HL-60 (cell line): ENCODE measurements around the gene KSR1.

Experiments
- CTCF ChIP-seq: IDR thresholded peaks from one replicate; pipeline ENCODE4 v1.5.1; 2011; ENCODE audit warnings: low read length, control low read depth, inconsistent platforms; ENCODE audit not compliant: insufficient read depth
- GABPA ChIP-seq: IDR thresholded peaks from 2 replicates; pipeline ENCODE4 v1.6.1; 2012; ENCODE audit warnings: low read depth
- POLR2AphosphoS5 ChIP-seq: IDR thresholded peaks from 2 replicates; pipeline ENCODE4 v1.6.1; 2012; ENCODE audit warnings: low read depth
- REST ChIP-seq: IDR thresholded peaks from 2 replicates; pipeline ENCODE4 v1.6.1; 2012; ENCODE audit warnings: low read depth; ENCODE audit not compliant: insufficient replicate concordance

- TF ChIP-seq POLR2AphosphoS5 (peak; percentile 62; the same call in 1 of the 2 replicates), CTCF (no peak), REST (no peak), GABPA (no peak)
Measured at GRCh38 chr17:27569884-27570577, 113.8 kb downstream of the KSR1 start.
